Natural killer cell (primary cell): ENCODE data around the gene SCT. TPM values are rescaled to one million over a fixed set of nuclear protein-coding genes. Genes with fewer than 3 reads are reported as not detected.

Experiments
- ATAC-seq, 3 donors: fragments of 150-1000 bp in 2 of 3; fragments of 200-7000 bp in 1 of 3; cut with Tn5 transposase; 1 replicate in 1 of 3; 2 replicates in 2 of 3; pipeline ENCODE4 v1.10.0; 2021; ENCODE audit warnings: mild to moderate bottlenecking in 2 of 3, moderate library complexity in 2 of 3
- DNase-seq, 2 donors: peaks; one replicate each; pipeline versions ENCODE4 v3.0.0 to v3.0.0-alpha.2; 2013 to 2021; ENCODE audit warnings: mixed read lengths in 1 of 2
- H3K27ac ChIP-seq: one replicate; pipeline ENCODE4 v1.5.1; 2013; ENCODE audit warnings: mild to moderate bottlenecking, low read length
- H3K27me3 ChIP-seq: one replicate; pipeline ENCODE4 v1.6.1; 2013; ENCODE audit warnings: low read length; ENCODE audit not compliant: control insufficient read depth, insufficient read depth
- H3K36me3 ChIP-seq: one replicate; pipeline ENCODE4 v1.6.1; 2013; ENCODE audit warnings: low read length; ENCODE audit not compliant: control insufficient read depth, insufficient read depth
- H3K4me1 ChIP-seq: one replicate; pipeline ENCODE4 v1.6.1; 2013; ENCODE audit warnings: low read length; ENCODE audit not compliant: control insufficient read depth, insufficient read depth
- H3K4me3 ChIP-seq: one replicate; pipeline ENCODE4 v1.5.1; 2013; ENCODE audit warnings: low read length
- H3K9me3 ChIP-seq: one replicate; pipeline ENCODE4 v1.6.1; 2013; ENCODE audit warnings: low read length; ENCODE audit not compliant: control insufficient read depth, insufficient read depth
- H3K27ac Mint-ChIP-seq, 2 donors: one replicate each; pipeline ENCODE4 v1.8.0; 2022; ENCODE audit warnings: mild to moderate bottlenecking in 2 of 2, mixed read lengths in 2 of 2, moderate library complexity in 1 of 2
- H3K27me3 Mint-ChIP-seq, 2 donors: one replicate each; pipeline ENCODE4 v1.8.0; 2022; ENCODE audit warnings: low read depth in 2 of 2, mixed read lengths in 2 of 2
- H3K36me3 Mint-ChIP-seq: one replicate; pipeline ENCODE4 v1.8.0; 2022; ENCODE audit warnings: mixed read lengths
- H3K4me1 Mint-ChIP-seq, 2 donors: one replicate each; pipeline ENCODE4 v1.8.0; 2022; ENCODE audit warnings: mixed read lengths in 2 of 2
- H3K4me3 Mint-ChIP-seq: one replicate; pipeline ENCODE4 v1.8.0; 2022; ENCODE audit warnings: mild to moderate bottlenecking, moderate library complexity, mixed read lengths
- H3K9me3 Mint-ChIP-seq, 2 donors: one replicate each; pipeline ENCODE4 v1.8.0; 2022; ENCODE audit warnings: mixed read lengths in 2 of 2
- CTCF ChIP-seq: fragments of 200-600 bp; IDR thresholded peaks from one replicate; pipeline ENCODE4 v1.8.0; 2022; ENCODE audit warnings: antibody characterized with exemption
- WGBS: methylation state at CpG from one replicate; pipeline ENCODE4 v1.1.7; 2013; ENCODE audit warnings: missing lambda C conversion rate; ENCODE audit not compliant: insufficient coverage; 5-methylcytosine and 5-hydroxymethylcytosine counted together
- intact Hi-C: fragments of 100-400 bp; cut with micrococcal nuclease; formaldehyde crosslinking; loops from one replicate; pipeline ENCODE4 v1.14.2; 2022
- total RNA-seq, 4 donors: library from RNA; stranded (reverse); fragments of 120-200 nt in 1 of 4; gene quantifications; one replicate each; pipeline versions ENCODE4 v1.2.3 to v1.2.4, GENCODE V29; 2013 to 2022

Gene SCT
- total RNA-seq, 3 donors from 2014 or later (not counting 1 experiment from before 2014, with no cell fraction given), result not detected

DNA sequence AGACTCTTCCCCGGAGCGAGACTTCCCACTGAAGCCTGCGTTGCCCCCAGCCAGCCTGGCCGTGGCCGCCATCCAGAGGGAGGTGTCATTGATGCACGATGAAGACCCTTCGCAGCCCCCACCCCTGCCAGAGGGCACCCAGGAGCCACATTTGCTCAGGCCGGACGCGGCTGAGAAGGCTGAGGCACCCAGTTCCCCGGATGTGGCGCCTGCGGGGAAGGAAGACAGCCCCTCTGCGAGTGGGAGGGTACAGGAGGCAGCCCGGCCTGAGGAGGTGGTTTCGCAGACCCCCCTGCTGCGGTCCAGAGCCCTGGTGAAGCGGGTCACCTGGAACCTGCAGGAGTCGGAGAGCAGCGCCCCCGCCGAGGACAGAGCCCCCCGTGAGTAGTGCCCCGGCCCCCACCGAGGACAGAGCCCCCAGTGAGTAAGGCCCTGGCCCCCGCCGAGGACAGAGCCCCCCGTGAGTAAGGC lies 17.6 kb downstream of the SCT start:
- no peak overlapping the region for H3K27ac Mint-ChIP-seq

DNA sequence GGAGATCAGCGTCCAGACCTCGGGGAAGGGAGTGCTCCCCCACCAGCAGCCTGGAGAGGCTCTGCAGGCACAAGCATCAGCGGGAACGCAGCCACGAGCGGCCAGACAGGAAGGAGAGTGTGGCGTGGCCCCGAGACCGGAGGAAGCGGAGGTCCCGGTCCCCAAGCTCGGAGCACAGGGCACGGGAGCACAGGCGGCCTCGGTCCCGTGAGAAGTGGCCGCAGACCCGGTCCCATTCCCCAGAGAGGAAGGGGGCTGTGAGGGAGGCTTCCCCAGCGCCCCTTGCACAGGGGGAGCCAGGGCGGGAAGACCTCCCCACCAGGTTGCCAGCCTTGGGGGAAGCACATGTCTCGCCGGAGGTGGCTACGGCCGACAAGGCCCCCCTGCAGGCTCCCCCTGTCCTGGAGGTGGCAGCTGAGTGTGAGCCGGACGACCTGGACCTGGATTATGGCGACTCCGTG lies 18.2 kb downstream of the SCT start:
- no peaks in the 10 kb centered on the region for H3K27me3 Mint-ChIP-seq
- intact Hi-C loops, result no loop called here
- H3K36me3 ChIP-seq, result peaks cover 90% of the 10 kb centered on the region

More for the DNA sequence above, 17.6 kb downstream of the SCT start:
- no peaks in the 10 kb centered on the region for H3K27me3 Mint-ChIP-seq
- TF ChIP-seq CTCF, result no peak
- no peaks in the 10 kb centered on the region for H3K9me3 Mint-ChIP-seq
- Histone ChIP-seq H3K9me3 (no peaks in the 10 kb centered on the region), H3K36me3 (peaks cover 90% of the 10 kb centered on the region), H3K4me3 (no peak overlapping the region), H3K27ac (no peak overlapping the region), H3K4me1 (peaks cover 17% of the 10 kb centered on the region), H3K27me3 (no peaks in the 10 kb centered on the region)
- 94% methylated on average over 28 of the region's 28 CpGs for WGBS
- intact Hi-C loops, result no loop called here
- no peak overlapping the region for H3K4me3 Mint-ChIP-seq
- no peak for DNase-seq
- H3K4me1 Mint-ChIP-seq, result peaks cover 6 to 10% of the 10 kb centered on the region in 2 donors
- no peaks in the 10 kb centered on the region for H3K36me3 Mint-ChIP-seq
- ATAC-seq, result no peak

DNA sequence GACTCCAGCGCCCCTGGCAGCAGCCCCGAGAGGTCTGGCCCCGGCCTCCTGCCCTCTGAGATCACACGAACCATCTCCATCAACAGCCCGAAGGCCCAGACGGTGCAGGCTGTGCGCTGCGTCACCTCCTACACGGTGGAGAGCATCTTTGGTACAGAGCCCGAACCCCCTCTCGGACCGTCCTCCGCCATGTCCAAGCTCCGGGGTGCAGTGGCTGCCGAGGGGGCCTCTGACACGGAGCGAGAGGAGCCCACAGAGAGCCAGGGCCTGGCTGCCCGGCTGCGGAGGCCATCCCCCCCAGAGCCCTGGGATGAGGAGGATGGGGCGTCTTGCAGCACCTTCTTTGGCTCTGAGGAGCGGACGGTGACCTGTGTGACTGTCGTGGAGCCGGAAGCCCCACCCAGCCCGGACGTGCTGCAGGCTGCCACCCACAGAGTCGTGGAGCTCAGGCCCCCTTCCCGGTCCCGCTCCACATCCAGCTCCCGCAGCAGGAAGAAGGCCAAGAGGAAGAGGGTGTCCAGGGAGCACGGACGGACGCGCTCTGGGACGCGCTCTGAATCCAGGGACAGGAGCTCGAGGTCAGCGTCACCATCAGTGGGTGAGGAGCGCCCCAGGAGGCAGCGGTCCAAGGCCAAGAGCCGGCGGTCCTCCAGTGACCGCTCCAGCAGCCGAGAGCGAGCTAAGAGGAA lies 18.9 kb downstream of the SCT start:
- H3K9me3 ChIP-seq, result no peaks in the 10 kb centered on the region
- H3K36me3 ChIP-seq, result peaks cover 92% of the 10 kb centered on the region
- Mint-ChIP-seq H3K9me3 (no peaks in the 10 kb centered on the region), H3K27ac (peak overlapping the region in 1 of 2 donors; percentile 63), H3K27me3 (no peaks in the 10 kb centered on the region), H3K4me1 (peaks cover 5 to 6% of the 10 kb centered on the region in 2 donors), H3K4me3 (no peak overlapping the region), H3K36me3 (no peaks in the 10 kb centered on the region)
- WGBS, result 98% methylated on average over 45 of the region's 45 CpGs
- H3K27ac ChIP-seq, result no peak overlapping the region
- no peak overlapping the region for H3K4me3 ChIP-seq
- ATAC-seq, result no peak
- DNase-seq, result no peak
- intact Hi-C loops, result no loop called here
- no peak for TF ChIP-seq CTCF
- no peaks in the 10 kb centered on the region for H3K27me3 ChIP-seq
- peaks cover 5% of the 10 kb centered on the region for H3K4me1 ChIP-seq

More for the DNA sequence above, 18.2 kb downstream of the SCT start:
- Histone ChIP-seq H3K4me3 (no peak overlapping the region), H3K4me1 (peaks cover 11% of the 10 kb centered on the region), H3K9me3 (no peaks in the 10 kb centered on the region), H3K27ac (no peak overlapping the region), H3K27me3 (no peaks in the 10 kb centered on the region)
- Mint-ChIP-seq H3K4me3 (no peak overlapping the region), H3K9me3 (no peaks in the 10 kb centered on the region), H3K27ac (peak overlapping the region in 1 of 2 donors; percentile 63), H3K36me3 (no peaks in the 10 kb centered on the region), H3K4me1 (peaks cover 5 to 6% of the 10 kb centered on the region in 2 donors)
- WGBS, result 89% methylated on average over 28 of the region's 28 CpGs
- TF ChIP-seq CTCF, result no peak
- DNase-seq (no peak), ATAC-seq (no peak)
